Activated CD4-positive, alpha-beta T cell treated with anti-CD3 and anti-CD28 coated beads for 24 hours (primary cell): ENCODE measurements around the gene PEX6.
"Not testable (repeated sequence)": the region's sequence is repeated elsewhere in the genome, so short reads cannot be mapped to it uniquely, and the experiment has no call there.

Experiments used
- DNase-seq, 2 donors: peaks; one replicate each; pipeline ENCODE4 v3.0.0-alpha.2; 2020; ENCODE audit warnings: low read depth in 2 of 2

The PEX6 gene

GRCh38 chr6:43001843-43002242 is 22.9 kb upstream of the PEX6 start:
- DNase-seq = no peak

- not testable (repeated sequence) for DNase-seq
Observed at GRCh38 chr6:42998205-42998604, 19.2 kb upstream of the PEX6 start.

- DNase-seq = no peak
Observed at GRCh38 chr6:42996513-42996912, 17.5 kb upstream of the PEX6 start.

DNA sequence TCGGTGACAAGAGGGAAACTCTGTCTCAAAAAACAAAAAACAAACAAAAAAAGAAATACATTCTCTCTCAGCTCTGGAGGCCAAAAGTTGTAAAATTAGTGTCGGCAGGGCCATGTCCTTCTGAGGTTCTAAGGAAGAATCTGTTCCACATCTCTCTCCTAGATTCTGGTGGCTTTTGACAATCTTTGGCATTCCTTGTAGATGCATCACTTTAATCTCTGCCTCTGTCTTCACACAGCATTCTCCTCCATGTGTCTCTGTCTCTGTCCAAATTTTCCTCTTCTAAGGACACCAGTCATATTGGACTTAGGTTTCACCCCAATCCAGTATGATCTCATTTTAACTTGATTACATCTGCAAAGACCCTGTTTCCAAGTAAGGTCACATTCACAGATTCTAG is 14.5 kb upstream of the PEX6 start:
- no peak for DNase-seq

GRCh38 chr6:42989923-42990322 is 10.9 kb upstream of the PEX6 start:
- DNase-seq = no peak

GRCh38 chr6:42988486-42989020 is 9.6 kb upstream of the PEX6 start:
- DNase-seq = no peak

DNA sequence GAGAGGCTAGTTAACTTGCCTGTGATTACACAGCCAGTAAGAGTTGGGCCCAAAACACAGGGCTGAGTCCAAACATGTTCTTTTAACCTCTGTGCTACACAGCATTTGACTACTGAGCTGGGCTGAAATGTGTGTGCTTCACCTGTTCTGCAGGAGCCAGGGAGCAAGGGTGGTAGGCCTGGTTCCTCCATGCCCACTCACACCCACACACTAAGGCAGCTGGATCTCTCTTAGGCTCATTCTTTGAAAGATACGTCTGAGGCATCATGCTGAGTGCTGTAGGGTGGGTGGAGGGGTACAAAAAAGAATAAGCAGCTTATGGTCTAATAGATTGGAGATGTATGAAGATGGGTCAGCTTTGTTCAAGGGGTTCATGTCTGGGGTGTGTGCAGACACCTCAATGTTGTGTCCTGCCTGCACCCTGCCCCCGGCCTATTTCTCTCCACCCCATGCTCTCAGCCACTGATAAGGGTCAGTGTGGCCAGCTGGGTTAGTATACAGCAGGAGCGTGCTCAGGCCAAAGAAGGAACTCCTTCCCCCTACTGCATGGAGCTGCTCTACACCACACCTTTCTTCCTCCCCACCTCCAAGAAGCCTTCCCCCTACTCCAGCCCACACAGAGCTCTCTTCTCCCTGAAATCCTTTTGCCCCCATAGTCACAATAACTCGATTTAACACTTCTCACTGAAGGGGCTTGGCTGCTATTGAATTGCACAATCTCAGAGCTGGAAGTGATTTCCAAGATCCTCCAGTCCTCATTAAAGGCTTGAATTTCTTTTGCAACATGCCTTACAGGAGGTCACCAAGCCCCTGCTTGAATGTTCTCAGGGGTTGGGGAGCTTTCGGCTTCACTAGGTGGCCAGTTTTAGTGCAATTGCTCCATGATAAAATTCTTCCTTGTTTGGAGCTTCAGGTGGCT is 8.8 kb upstream of the PEX6 start:
- DNase-seq = no peak

- DNase-seq = no peak
Observed at GRCh38 chr6:42984924-42985475, 6.0 kb upstream of the PEX6 start.

DNA sequence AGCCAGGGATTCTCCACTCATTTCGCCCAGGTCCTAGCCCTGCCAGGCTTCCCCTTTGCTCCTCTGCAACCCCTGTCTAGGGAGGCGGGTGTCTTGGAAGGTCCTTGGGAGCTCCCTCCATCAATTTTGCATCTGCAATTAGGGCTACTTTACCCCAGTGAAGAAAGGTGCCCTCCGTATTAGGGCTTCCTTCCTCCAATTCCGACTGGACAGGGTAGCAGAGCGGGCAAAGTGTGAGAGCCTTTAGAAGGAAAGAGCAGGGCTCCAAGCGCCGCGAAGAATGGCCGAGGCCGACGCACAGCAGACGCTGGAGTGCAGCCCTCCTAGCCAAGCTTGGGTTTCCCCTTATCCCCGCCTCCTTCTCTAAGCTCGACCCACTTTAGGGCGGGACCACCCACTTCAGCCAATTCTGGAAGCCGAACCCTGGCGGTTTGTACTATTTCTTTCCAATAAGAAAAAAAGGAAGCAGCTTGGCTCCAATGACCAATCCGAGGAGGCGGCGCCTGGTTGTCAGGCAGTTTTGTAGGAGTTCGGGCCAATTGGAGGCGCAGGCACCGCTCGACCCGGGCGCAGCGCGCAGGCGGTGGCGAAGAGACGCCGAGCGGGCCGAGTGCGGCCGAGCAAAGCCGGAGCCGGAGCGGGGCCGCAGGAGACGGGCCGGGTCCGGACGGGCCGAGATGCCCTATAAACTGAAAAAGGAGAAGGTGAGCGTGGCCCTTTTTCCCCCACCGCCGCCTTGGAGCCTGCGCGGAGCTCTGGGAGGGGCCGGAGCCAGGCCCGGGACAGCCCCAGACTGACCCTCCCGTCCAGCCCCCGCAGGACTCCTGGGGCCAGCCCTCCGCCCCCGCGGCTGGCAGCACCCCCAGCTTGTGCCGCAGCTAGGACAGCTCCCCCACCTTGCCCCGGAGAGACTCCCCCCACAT is 5.3 kb upstream of the PEX6 start, which contains the start of gene PPP2R5D:
Gene PPP2R5D (plus strand): TSS at position 570 of the 923 bp plus-strand sequence. CDS start 108 bp downstream, at position 678.
- DNase-seq = peak; percentile 96

- DNase-seq = no peak
Observed at GRCh38 chr6:42981836-42982235, 2.9 kb upstream of the PEX6 start.

DNA sequence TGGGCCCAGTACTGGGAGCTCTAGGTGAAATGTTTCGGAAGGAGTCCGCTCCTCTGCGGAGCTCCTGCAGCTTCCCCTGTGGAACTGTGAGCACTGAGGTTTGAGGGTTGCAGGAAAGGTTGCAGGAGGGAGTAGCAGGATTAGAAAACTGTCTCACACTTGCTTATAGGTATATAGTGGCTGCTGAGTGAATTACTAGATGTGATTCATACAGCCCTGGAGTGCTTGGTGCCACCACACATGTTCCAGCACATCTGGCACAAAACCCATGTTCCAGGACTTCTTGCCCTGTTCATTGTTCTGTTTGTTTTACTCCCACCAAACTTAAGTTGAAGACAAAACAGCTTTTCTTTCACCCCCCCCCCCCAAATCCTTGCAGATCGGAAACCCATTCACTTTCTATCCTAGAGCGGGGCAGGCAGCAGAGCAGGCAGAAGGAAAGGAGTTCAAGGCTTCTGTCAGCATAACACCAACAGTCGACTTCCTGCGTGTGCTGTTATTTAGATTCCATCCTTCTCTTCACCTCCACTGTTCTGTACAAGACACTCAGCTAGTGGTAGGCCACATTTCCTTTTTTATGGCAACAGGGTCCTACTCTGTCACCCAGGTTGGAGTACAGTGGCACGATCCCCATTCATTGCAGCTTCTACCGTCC is 669 bp upstream of the PEX6 start:
- no peak for DNase-seq

DNA sequence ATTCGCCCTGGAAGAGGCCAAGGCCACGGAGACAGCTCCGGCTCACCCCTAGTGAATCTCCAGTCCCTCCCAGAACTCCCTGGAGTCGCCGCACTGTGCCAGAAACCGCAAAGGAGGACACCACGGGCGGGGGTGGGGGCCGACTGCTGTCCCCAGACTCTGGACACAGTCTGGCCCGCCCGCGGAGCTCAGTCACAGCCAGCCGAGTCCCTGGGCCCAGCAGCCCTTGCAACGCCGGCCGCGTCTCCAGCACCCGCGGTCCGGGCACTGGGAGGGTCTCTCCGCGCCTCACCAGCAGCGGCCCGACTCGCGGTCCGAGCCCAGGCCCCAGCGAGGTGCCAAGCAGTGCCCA is 518 bp downstream of the PEX6 start:
- DNase-seq = no peak

DNA sequence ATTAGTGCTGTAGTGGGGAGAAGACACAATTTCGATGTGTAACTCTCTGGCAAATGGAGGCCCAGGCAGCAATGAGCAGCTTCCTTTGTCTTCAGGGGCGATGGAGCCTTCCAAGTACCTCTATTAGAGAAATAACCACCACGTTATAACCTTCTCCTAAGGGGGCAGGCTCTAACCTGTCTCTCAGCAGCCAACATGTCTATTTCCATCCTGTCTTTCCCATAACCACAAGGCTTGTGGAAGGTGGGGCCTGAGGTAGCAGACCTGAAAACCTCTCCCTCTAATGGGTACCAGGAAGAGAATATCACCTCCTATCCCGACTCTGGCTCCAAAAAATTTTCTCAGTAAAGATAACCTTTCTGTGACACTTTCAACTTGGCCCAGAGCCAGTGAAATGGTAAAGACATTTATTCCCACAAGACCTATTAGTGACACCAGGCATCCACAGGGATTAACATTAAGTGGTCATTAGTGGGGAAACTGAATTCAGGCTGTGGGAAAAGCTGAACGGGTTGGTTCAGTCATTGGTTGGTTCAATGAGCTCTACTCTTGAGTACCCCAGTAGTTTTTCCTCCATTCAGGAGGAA is 4.0 kb downstream of the PEX6 start:
- no peak for DNase-seq

- DNase-seq = no peak
Observed at GRCh38 chr6:42973926-42974325, 5.1 kb downstream of the PEX6 start.

DNA sequence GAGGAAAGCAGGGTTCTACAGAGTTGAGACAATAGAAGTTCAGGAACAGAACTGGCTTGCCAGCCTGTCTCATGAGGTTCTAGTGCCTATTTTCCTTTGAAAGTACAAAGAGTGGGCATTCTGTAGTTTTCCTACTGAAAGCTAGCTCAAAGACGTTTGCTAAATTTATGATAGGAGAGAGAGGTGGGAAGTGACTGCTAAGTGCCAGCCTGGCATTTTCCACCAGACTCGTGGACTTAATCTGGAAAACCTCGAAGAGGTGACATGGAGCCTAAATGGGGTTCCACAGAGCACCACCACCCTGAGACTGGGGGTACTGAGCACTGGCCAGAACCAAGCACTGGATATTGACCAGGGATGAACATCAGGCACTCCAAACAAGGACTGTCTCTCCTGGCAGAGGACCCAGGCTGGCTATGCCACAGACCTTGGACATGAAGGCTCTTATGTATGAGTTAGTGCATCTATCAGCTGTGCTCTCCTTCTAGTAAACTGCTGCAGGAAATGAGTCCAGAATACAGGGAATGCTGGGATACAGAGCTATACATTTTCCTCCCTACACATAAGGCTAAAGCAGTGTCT is 7.1 kb downstream of the PEX6 start:
- no peak for DNase-seq

DNA sequence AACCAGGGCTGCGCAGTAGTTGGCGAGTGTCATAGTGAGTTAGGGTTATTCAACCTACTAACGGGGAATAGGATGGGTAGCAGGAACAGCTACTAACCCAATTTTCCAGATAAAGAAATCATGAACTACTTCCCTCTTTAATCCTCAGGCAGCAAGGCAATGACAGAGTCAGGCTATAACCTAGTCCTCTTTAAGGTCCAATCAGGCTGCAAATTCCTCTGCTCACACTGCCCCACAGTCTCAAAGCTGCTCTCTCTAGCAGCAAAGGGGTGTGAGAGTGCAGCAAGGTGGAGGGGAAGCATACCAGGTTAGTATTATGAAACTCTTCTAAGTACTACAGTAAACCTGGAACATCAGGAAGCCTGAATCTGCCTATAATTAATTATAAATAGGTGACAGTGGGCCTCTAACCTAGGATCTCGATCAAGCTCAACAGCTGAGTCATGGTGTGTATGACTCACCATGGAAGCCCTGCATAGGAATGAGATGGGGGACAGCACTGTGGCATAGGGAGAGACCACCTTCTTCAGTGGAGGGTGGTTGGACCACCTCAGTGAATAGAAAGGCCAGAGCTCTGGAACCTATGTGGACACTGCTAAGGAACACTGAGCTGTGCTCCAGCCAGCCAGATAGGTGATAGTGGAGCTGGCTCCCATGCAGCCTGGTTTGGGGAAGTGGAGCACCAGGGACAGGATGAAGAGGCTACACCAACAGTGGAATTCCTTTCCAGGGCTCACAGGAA is 7.9 kb downstream of the PEX6 start:
- DNase-seq = no peak

DNA sequence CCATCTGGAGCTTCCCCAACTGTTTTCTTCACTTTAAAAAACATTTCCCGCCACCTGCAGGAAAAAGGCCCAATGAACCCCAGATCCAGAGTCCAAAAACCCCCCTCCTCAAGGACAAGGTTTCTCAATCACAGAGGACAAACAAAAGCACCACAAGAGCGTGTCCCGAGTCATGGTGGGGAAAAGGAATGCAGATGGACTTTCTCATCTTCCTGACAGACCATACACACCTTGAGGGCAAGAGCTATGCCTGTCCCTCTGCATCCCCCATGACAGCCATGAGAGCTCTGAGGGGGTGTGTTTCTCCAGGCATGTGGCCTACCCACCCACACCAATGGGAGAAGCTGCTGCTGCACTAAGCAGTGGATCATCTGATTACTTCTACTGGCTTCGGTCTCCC is 9.0 kb downstream of the PEX6 start:
- DNase-seq = no peak

- DNase-seq = no peak
Observed at GRCh38 chr6:42969431-42969830, 9.6 kb downstream of the PEX6 start.

DNA sequence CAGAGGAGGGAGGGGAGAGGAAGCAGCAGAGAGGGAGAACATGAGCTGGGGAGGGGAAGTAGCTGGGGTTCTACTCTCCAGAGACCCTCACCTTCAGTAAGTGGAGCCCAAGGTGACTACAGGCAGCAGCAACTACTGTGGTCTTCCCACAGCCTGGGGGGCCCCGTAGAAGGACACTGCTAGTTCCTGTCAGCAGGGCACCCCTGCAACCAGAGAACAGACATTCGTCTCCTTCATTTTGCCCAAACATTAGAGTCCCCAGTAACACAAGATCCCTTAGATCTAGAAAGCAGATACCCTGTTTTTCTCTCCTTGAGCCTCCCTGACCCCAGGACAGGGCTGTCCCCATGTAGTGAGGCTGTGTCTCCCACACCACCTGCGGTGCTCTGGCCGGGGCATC is 10.2 kb downstream of the PEX6 start:
- DNase-seq = no peak

DNA sequence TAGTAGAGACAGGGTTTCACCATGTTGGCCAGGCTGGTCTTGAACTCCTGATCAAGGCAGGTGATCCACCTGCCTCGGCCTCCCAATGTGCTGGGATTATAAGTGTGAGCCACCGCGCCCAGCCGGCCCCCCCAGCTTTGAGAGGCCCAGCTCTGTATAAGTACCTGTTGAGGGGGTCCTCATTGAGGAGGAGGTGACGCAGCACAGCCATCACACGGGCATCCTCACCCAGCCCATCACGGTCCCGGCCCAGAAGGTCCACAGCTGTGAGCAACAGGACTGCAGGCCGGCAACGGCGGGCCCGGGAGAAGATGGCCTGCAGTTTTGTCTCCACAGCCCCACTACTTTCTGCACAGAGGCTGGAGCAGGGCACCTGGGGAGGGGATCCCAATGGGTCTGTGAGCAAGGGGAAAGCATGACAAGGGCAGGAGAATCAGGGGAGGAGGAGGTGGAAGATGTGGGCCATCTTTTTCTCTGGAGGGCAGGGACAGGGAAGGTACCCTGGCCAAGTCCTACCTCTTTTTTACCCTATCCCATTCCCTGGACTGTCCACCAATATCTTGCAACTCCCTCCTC is 10.8 kb downstream of the PEX6 start:
- DNase-seq = no peak
